ENCODE results near the gene SPATA6L. TPM values are rescaled to one million over a fixed set of nuclear protein-coding genes. Genes with fewer than 3 reads are reported as not detected.
A peak's percentile ranks its signal among the peaks of the same experiment; 100 is the strongest.

Gene SPATA6L
- total and polyA plus RNA-seq, 2 donors: 0.47 to 1.2 TPM

GRCh38 chr9:4591123-4591500 lies 75.2 kb downstream of the SPATA6L start:
- Histone ChIP-seq H3K36me3 (ENCODE audit: control insufficient read depth in 2 of 2, insufficient read depth in 2 of 2, low read length in 1 of 2) (no peaks in the 10 kb centered on the region), H3K9me3 (ENCODE audit: control insufficient read depth in 2 of 2, insufficient read depth in 1 of 2, low read length in 1 of 2) (no peaks in the 10 kb centered on the region), H3K4me3 (ENCODE audit: low read length in 2 of 2) (no peak overlapping the region), H3K4me1 (ENCODE audit: control insufficient read depth in 2 of 2, insufficient read depth in 2 of 2, low read length in 2 of 2) (peaks cover 12 to 33% of the 10 kb centered on the region in 2 donors), H3K27ac (ENCODE audit: low read depth in 1 of 2, low read length in 1 of 2) (peak overlapping the region in 1 of 2 donors; percentile 27), H3K27me3 (ENCODE audit: control insufficient read depth in 2 of 2, insufficient read depth in 1 of 2, low read length in 1 of 2) (no peaks in the 10 kb centered on the region)
- WGBS: 92% methylated on average over 4 of the region's 4 CpGs
- DNase-seq (ENCODE audit: low read depth in 6 of 9, low spot score in 9 of 9): no peak

GRCh38 chr9:4590430-4591122 lies 75.7 kb downstream of the SPATA6L start:
- DNase-seq (ENCODE audit: low read depth in 6 of 9, low spot score in 9 of 9): no peak
- Histone ChIP-seq H3K27ac (ENCODE audit: low read depth in 1 of 2, low read length in 1 of 2) (peak overlapping the region in 1 of 2 donors; percentile 27), H3K4me3 (ENCODE audit: low read length in 2 of 2) (no peak overlapping the region), H3K9me3 (ENCODE audit: control insufficient read depth in 2 of 2, insufficient read depth in 1 of 2, low read length in 1 of 2) (no peaks in the 10 kb centered on the region), H3K4me1 (ENCODE audit: control insufficient read depth in 2 of 2, insufficient read depth in 2 of 2, low read length in 2 of 2) (peaks cover 7 to 27% of the 10 kb centered on the region in 2 donors), H3K36me3 (ENCODE audit: control insufficient read depth in 2 of 2, insufficient read depth in 2 of 2, low read length in 1 of 2) (no peaks in the 10 kb centered on the region), H3K27me3 (ENCODE audit: control insufficient read depth in 2 of 2, insufficient read depth in 1 of 2, low read length in 1 of 2) (no peaks in the 10 kb centered on the region)
- 93% methylated on average over 8 of the region's 8 CpGs for WGBS

GRCh38 chr9:4588721-4589120 lies 77.6 kb downstream of the SPATA6L start:
- Histone ChIP-seq H3K4me3 (ENCODE audit: low read length in 2 of 2) (no peak overlapping the region), H3K9me3 (ENCODE audit: control insufficient read depth in 2 of 2, insufficient read depth in 1 of 2, low read length in 1 of 2) (no peaks in the 10 kb centered on the region), H3K36me3 (ENCODE audit: control insufficient read depth in 2 of 2, insufficient read depth in 2 of 2, low read length in 1 of 2) (no peaks in the 10 kb centered on the region), H3K4me1 (ENCODE audit: control insufficient read depth in 2 of 2, insufficient read depth in 2 of 2, low read length in 2 of 2) (peaks cover 4 to 32% of the 10 kb centered on the region in 2 donors), H3K27ac (ENCODE audit: low read depth in 1 of 2, low read length in 1 of 2) (no peak overlapping the region), H3K27me3 (ENCODE audit: control insufficient read depth in 2 of 2, insufficient read depth in 1 of 2, low read length in 1 of 2) (no peaks in the 10 kb centered on the region)
- 97% methylated on average over 2 of the region's 2 CpGs for WGBS
- DNase-seq (ENCODE audit: low read depth in 6 of 9, low spot score in 9 of 9): no peak

- H3K4me1 ChIP-seq (ENCODE audit: control insufficient read depth in 2 of 2, insufficient read depth in 2 of 2, low read length in 2 of 2): peaks cover 4 to 23% of the 10 kb centered on the region in 2 donors
- no peak overlapping the region for H3K4me3 ChIP-seq (ENCODE audit: low read length in 2 of 2)
- H3K36me3 ChIP-seq (ENCODE audit: control insufficient read depth in 2 of 2, insufficient read depth in 2 of 2, low read length in 1 of 2): no peaks in the 10 kb centered on the region
- H3K27ac ChIP-seq (ENCODE audit: low read depth in 1 of 2, low read length in 1 of 2): no peak overlapping the region
- H3K9me3 ChIP-seq (ENCODE audit: control insufficient read depth in 2 of 2, insufficient read depth in 1 of 2, low read length in 1 of 2): no peaks in the 10 kb centered on the region
- DNase-seq (ENCODE audit: low read depth in 6 of 9, low spot score in 9 of 9): no peak
- WGBS: 87% methylated on average over 5 of the region's 5 CpGs
- H3K27me3 ChIP-seq (ENCODE audit: control insufficient read depth in 2 of 2, insufficient read depth in 1 of 2, low read length in 1 of 2): no peaks in the 10 kb centered on the region
Observed at GRCh38 chr9:4585135-4585534, 81.1 kb downstream of the SPATA6L start.

GRCh38 chr9:4584636-4585035 lies 81.6 kb downstream of the SPATA6L start:
- H3K27ac ChIP-seq (ENCODE audit: low read depth in 1 of 2, low read length in 1 of 2): peak overlapping the region in 1 of 2 donors; percentile 34
- WGBS: 97% methylated on average over 1 of the region's 1 CpG
- H3K27me3 ChIP-seq (ENCODE audit: control insufficient read depth in 2 of 2, insufficient read depth in 1 of 2, low read length in 1 of 2): no peaks in the 10 kb centered on the region
- H3K4me1 ChIP-seq (ENCODE audit: control insufficient read depth in 2 of 2, insufficient read depth in 2 of 2, low read length in 2 of 2): peaks cover 4 to 23% of the 10 kb centered on the region in 2 donors
- H3K4me3 ChIP-seq (ENCODE audit: low read length in 2 of 2): no peak overlapping the region
- no peaks in the 10 kb centered on the region for H3K36me3 ChIP-seq (ENCODE audit: control insufficient read depth in 2 of 2, insufficient read depth in 2 of 2, low read length in 1 of 2)
- no peak for DNase-seq (ENCODE audit: low read depth in 6 of 9, low spot score in 9 of 9)
- no peaks in the 10 kb centered on the region for H3K9me3 ChIP-seq (ENCODE audit: control insufficient read depth in 2 of 2, insufficient read depth in 1 of 2, low read length in 1 of 2)

GRCh38 chr9:4583001-4583400 lies 83.3 kb downstream of the SPATA6L start:
- H3K27me3 ChIP-seq (ENCODE audit: control insufficient read depth in 2 of 2, insufficient read depth in 1 of 2, low read length in 1 of 2): no peaks in the 10 kb centered on the region
- no peaks in the 10 kb centered on the region for H3K36me3 ChIP-seq (ENCODE audit: control insufficient read depth in 2 of 2, insufficient read depth in 2 of 2, low read length in 1 of 2)
- no peak overlapping the region for H3K27ac ChIP-seq (ENCODE audit: low read depth in 1 of 2, low read length in 1 of 2)
- peaks cover 4 to 13% of the 10 kb centered on the region in 2 donors for H3K4me1 ChIP-seq (ENCODE audit: control insufficient read depth in 2 of 2, insufficient read depth in 2 of 2, low read length in 2 of 2)
- H3K4me3 ChIP-seq (ENCODE audit: low read length in 2 of 2): no peak overlapping the region
- H3K9me3 ChIP-seq (ENCODE audit: control insufficient read depth in 2 of 2, insufficient read depth in 1 of 2, low read length in 1 of 2): no peaks in the 10 kb centered on the region
- 95% methylated on average over 12 of the region's 12 CpGs for WGBS
- no peak for DNase-seq (ENCODE audit: low read depth in 6 of 9, low spot score in 9 of 9)

GRCh38 chr9:4581861-4582565 lies 84.3 kb downstream of the SPATA6L start:
- DNase-seq (ENCODE audit: low read depth in 6 of 9, low spot score in 9 of 9): no peak
- H3K36me3 ChIP-seq (ENCODE audit: control insufficient read depth in 2 of 2, insufficient read depth in 2 of 2, low read length in 1 of 2): no peaks in the 10 kb centered on the region
- peaks cover 4 to 13% of the 10 kb centered on the region in 2 donors for H3K4me1 ChIP-seq (ENCODE audit: control insufficient read depth in 2 of 2, insufficient read depth in 2 of 2, low read length in 2 of 2)
- H3K9me3 ChIP-seq (ENCODE audit: control insufficient read depth in 2 of 2, insufficient read depth in 1 of 2, low read length in 1 of 2): no peaks in the 10 kb centered on the region
- no peak overlapping the region for H3K4me3 ChIP-seq (ENCODE audit: low read length in 2 of 2)
- WGBS: 91% methylated on average over 1 of the region's 1 CpG
- no peaks in the 10 kb centered on the region for H3K27me3 ChIP-seq (ENCODE audit: control insufficient read depth in 2 of 2, insufficient read depth in 1 of 2, low read length in 1 of 2)
- no peak overlapping the region for H3K27ac ChIP-seq (ENCODE audit: low read depth in 1 of 2, low read length in 1 of 2)

- Histone ChIP-seq H3K4me1 (ENCODE audit: control insufficient read depth in 2 of 2, insufficient read depth in 2 of 2, low read length in 2 of 2) (peaks cover 4 to 13% of the 10 kb centered on the region in 2 donors), H3K36me3 (ENCODE audit: control insufficient read depth in 2 of 2, insufficient read depth in 2 of 2, low read length in 1 of 2) (no peaks in the 10 kb centered on the region), H3K9me3 (ENCODE audit: control insufficient read depth in 2 of 2, insufficient read depth in 1 of 2, low read length in 1 of 2) (no peaks in the 10 kb centered on the region), H3K27ac (ENCODE audit: low read depth in 1 of 2, low read length in 1 of 2) (no peak overlapping the region), H3K4me3 (ENCODE audit: low read length in 2 of 2) (no peak overlapping the region), H3K27me3 (ENCODE audit: control insufficient read depth in 2 of 2, insufficient read depth in 1 of 2, low read length in 1 of 2) (no peaks in the 10 kb centered on the region)
- 95% methylated on average over 2 of the region's 2 CpGs for WGBS
- DNase-seq (ENCODE audit: low read depth in 6 of 9, low spot score in 9 of 9): no peak
Observed at GRCh38 chr9:4581035-4581760, 85.1 kb downstream of the SPATA6L start.

- peaks cover 1 to 6% of the 10 kb centered on the region in 2 donors for H3K4me1 ChIP-seq (ENCODE audit: control insufficient read depth in 2 of 2, insufficient read depth in 2 of 2, low read length in 2 of 2)
- H3K36me3 ChIP-seq (ENCODE audit: control insufficient read depth in 2 of 2, insufficient read depth in 2 of 2, low read length in 1 of 2): no peaks in the 10 kb centered on the region
- H3K27ac ChIP-seq (ENCODE audit: low read depth in 1 of 2, low read length in 1 of 2): no peak overlapping the region
- H3K4me3 ChIP-seq (ENCODE audit: low read length in 2 of 2): no peak overlapping the region
- WGBS: 98% methylated on average over 2 of the region's 2 CpGs
- no peak for DNase-seq (ENCODE audit: low read depth in 6 of 9, low spot score in 9 of 9)
- H3K27me3 ChIP-seq (ENCODE audit: control insufficient read depth in 2 of 2, insufficient read depth in 1 of 2, low read length in 1 of 2): peaks cover 0 to 2% of the 10 kb centered on the region in 2 donors
- no peaks in the 10 kb centered on the region for H3K9me3 ChIP-seq (ENCODE audit: control insufficient read depth in 2 of 2, insufficient read depth in 1 of 2, low read length in 1 of 2)
Observed at GRCh38 chr9:4579001-4579400, 87.3 kb downstream of the SPATA6L start.

Measured in thymus (tissue), 11 donors.